GM21423 (cell line): ENCODE results near the gene FIG4.
"Not testable (repeated sequence)": the region's sequence is repeated elsewhere in the genome, so short reads cannot be mapped to it uniquely, and the experiment has no call there.

Source experiments
- ATAC-seq: cut with Tn5 transposase; IDR thresholded peaks from one replicate; pipeline ENCODE4 v1.9.1; 2021; ENCODE audit warnings: mild to moderate bottlenecking, moderate library complexity; ENCODE audit not compliant: unreplicated experiment

Gene FIG4

GRCh38 chr6:109701774-109702173 lies 10.7 kb downstream of the FIG4 start:
- no peak for ATAC-seq

GRCh38 chr6:109702791-109703190 lies 11.7 kb downstream of the FIG4 start:
- ATAC-seq, result no peak

- peak; percentile 91 for ATAC-seq
These were observed 14.2 kb downstream of the FIG4 start for GRCh38 chr6:109705258-109705657.

- no peak for ATAC-seq
These were observed 15.4 kb downstream of the FIG4 start for GRCh38 chr6:109706513-109706912.

GRCh38 chr6:109708099-109708498 lies 17.0 kb downstream of the FIG4 start:
- not testable (repeated sequence) for ATAC-seq

GRCh38 chr6:109713097-109713496 lies 22.0 kb downstream of the FIG4 start:
- no peak for ATAC-seq

- ATAC-seq, result no peak
These were observed 23.1 kb downstream of the FIG4 start for GRCh38 chr6:109714166-109714565.

- no peak for ATAC-seq
These were observed 23.5 kb downstream of the FIG4 start for GRCh38 chr6:109714611-109715010.

GRCh38 chr6:109715616-109716015 lies 24.5 kb downstream of the FIG4 start:
- ATAC-seq, result no peak

- no peak for ATAC-seq
These were observed 26.9 kb downstream of the FIG4 start for GRCh38 chr6:109717971-109718370.

GRCh38 chr6:109718991-109719390 lies 27.9 kb downstream of the FIG4 start:
- ATAC-seq, result no peak

GRCh38 chr6:109720311-109720710 lies 29.2 kb downstream of the FIG4 start:
- ATAC-seq, result no peak

- ATAC-seq, result no peak
These were observed 30.9 kb downstream of the FIG4 start for GRCh38 chr6:109722011-109722410.

GRCh38 chr6:109722564-109723254 lies 31.6 kb downstream of the FIG4 start:
- ATAC-seq, result no peak

- not testable (repeated sequence) for ATAC-seq
These were observed 34.2 kb downstream of the FIG4 start for GRCh38 chr6:109725250-109725649.

- ATAC-seq, result no peak
These were observed 45.4 kb downstream of the FIG4 start for GRCh38 chr6:109736273-109737025.

GRCh38 chr6:109738255-109738654 lies 47.2 kb downstream of the FIG4 start:
- no peak for ATAC-seq

- no peak for ATAC-seq
These were observed 47.6 kb downstream of the FIG4 start for GRCh38 chr6:109738667-109739066.

- no peak for ATAC-seq
These were observed 48.6 kb downstream of the FIG4 start for GRCh38 chr6:109739686-109740085.

GRCh38 chr6:109740787-109741186 lies 49.7 kb downstream of the FIG4 start:
- ATAC-seq, result no peak

GRCh38 chr6:109743739-109744138 lies 52.6 kb downstream of the FIG4 start:
- no peak for ATAC-seq

GRCh38 chr6:109744779-109745178 lies 53.7 kb downstream of the FIG4 start:
- ATAC-seq, result not testable (repeated sequence)
